Stimulated activated CD4-positive, alpha-beta T cell treated with anti-CD3 and anti-CD28 coated beads, Interleukin-12 subunit alpha, Interleukin-12 subunit beta, amount 100 ng/mL, for 24 hours (primary cell): ENCODE results near the gene SHISA4.
"Not testable (repeated sequence)": the region's sequence is repeated elsewhere in the genome, so short reads cannot be mapped to it uniquely, and the experiment has no call there.

Experiments
- DNase-seq, 2 experiments: peaks; one replicate each; pipeline ENCODE4 v3.0.0-alpha.2; 2020; ENCODE audit warnings: low read depth in 2 of 2

SHISA4 gene

DNA sequence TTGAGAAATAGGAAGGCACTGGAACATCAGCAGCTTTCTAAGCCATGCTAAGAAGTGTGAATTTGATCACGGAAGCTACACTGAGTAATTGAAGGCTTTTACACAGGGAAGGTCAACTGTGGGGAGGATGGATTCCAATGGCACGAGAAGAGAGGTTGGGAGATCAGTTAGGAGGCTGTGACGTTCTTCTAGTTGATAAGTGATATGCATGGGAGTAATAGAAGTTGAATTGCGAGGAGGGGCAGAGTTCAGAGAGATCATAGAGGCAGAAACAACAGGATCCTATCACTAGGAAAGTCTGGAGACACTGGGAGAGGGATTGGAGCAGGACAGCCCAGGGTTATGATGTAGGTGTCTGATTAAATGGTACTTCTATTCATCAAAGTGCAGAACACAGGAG lies 41.4 kb downstream of the SHISA4 start:
- DNase-seq = no peak

DNA sequence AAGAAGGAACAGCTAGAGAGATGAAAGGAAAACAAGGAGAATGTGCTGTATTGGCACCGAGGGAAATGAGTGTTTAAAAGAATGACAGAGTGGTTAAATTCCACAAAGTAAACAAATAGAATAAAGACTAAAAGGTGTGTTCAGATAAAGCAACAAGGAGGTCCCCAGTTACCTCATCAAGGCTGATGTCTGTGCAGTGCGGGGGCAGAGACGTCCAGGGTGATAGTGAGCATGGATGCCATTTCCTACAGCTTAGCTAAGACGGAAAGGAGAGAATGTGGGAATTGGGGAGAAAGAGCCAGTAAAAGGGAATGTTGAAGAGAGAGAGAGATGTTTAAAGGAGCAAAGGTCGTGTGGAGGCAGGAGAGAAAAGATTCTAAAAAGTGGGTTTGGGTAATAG lies 42.1 kb downstream of the SHISA4 start:
- no peak for DNase-seq

DNA sequence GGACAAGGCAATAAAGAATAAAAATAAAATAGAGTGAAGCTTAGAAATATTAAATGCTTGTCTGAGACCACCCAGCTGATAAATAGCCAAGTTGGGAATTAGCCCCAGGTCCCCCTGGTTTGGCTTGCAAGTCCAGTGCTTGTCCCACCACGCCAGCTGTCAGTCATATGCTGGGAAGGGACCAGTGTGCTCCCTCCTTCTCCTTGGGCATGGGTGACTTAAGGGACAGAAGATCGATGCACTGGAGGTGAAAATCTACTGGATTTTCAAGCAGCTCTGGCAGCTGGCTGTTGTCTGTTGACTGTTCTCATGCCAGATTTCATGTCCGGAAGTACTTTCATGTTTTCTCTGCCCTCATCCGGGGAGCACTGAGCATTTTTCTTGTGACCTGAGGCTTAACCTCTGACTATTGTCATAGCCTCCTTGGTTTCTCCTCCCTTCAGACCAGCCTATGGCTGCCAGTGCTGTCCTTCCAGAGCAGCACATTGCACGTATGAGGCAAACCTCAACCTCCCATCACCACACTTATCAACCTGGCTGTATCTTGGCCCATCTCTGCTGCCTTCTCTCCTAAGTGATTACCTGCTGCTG lies 45.2 kb downstream of the SHISA4 start:
- no peak for DNase-seq

DNA sequence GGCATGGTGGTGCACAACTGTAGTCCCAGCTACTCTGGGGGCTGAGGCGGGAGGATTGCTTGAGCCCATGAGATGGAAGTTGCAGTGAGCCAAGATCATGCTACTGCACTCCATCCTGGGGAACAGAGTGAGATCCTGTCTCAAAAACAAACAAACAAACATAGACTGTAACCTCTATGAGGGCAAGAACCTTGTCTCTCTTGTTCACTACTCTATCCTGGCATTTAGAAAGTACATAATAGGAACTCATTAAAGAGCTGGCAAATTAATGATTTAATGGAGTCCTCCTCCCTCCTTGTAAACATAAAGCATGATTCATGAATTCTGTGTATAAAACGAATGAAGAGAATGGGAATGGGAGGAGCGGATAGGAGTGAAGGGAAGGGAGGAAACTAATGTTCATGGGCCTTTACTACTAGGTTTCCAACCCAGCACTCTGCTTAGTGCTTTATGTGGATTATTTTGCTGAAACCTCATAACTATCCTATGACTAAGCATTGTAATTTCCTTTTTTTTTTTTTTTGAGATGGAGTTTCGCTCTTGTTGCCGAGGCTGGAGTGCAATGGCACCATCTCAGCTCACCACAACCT lies 49.0 kb downstream of the SHISA4 start:
- DNase-seq = no peak

DNA sequence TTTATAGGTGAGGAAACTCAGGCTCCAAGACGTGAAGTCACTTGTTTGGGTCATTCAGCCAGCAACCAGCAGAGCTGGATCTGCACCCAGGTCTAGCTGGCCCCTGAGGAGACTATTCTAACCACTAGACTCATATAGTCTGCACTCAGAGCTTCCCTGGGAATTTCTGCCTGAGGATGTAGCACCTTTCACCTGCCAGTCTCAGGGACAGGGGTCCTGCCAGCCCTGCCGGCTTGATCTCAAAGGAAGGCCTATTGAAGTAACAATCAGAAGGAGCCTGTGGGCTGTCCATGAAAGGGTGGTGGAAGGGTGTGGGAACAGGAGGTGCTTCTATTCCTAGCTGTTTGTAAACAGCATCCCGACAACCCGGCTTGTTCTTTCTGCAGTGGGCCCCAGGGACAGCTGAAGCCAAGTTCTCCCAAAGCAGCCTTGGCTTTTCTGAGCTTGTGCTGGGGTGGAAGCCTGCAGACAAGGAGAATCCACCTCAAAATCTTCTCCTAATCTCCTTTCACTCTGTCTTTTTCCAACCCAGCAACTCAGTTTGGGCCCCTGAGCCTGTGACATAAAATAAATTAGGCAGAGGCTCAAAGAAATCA lies 49.8 kb downstream of the SHISA4 start:
- DNase-seq = no peak

DNA sequence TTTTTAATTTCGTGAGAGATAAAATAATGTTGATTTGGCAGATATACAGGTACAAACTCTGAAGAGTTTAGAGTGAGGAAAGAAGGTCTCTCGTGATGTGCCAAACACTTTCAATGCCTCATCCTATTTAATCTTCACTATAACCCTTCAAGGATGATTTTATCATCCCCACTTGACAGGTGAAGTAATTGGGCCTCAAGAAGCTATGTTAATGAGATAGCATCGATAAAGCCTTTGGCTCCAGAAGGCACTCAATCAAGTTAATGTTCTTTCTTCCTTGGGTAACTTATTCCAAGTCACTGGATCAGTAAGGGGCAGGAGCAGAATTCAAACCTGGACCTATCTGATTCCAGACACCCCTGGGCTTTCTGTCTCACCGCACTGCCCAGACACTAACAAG lies 50.5 kb downstream of the SHISA4 start:
- no peak for DNase-seq

DNA sequence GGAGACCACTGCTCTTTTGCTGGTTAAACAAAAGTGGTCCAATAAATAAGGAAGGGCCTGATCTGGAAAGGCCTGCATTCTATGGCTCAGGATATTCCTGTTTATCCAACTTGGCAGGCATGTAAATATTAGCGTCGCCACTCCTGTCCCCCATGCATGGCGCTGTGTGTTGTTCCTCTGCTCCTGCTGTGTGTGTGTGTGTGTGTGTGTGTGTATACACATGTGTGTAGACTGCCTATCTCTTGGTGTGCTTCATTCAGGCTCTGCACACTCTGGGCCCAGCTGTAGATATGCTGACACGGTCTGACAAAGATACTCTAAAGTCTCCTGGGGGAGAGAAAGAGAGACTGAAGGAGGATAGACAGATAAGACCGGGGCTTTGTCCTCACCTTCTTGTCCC lies 50.9 kb downstream of the SHISA4 start:
- DNase-seq = no peak

DNA sequence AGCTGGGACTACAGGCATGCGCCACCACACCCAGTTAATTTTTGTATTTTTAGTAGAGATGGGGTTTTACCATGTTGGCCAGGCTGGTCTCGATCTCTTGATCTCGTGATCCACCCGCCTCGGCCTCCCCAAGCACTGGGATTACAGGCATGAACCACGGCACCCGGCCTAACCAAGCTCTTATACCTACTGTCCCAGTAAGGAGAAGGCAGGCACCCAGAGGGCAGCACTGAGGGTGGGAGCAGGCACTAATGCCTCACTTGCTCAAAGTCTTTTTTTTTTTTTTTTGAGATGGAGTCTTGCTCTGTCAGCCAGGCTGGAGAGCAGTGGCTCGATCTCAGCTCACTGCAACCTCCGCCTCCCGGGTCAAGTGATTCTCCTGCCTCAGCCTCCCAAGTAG lies 51.6 kb downstream of the SHISA4 start:
- not testable (repeated sequence) for DNase-seq

DNA sequence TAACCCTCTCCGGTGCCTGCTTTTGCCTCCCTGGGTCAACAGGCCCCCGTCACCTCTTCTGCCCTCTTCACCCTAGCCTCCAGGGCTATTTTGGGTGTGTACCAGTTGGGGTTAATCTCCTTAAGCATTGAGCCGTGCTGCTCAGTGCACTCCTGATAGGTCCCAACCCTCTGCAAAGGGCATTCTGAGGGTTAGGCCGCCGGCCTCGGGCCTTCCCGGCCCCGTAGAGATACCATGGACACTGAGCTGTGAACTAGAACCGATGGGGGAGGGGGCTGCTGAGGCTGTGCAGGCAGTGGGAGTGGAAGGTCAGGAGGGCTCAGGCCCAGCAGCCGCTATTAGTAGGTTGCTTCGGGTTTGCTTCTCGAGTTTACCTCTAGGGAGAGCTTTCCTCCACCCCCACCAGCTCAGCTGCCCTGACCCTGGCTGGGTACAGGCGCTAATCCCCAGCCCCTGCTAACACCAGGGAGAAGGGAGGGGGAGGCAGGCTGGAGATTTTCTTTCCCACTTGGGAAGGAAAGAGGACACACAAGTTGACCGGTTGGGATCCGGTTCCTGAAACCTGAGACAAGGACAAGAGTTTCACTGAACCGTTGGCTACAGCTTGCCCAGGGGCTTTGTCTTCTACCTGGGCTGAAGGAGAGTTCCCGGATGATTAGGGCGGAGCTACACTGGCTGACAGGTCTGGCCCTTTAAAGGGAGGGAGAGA lies 52.9 kb downstream of the SHISA4 start:
- DNase-seq = no peak

DNA sequence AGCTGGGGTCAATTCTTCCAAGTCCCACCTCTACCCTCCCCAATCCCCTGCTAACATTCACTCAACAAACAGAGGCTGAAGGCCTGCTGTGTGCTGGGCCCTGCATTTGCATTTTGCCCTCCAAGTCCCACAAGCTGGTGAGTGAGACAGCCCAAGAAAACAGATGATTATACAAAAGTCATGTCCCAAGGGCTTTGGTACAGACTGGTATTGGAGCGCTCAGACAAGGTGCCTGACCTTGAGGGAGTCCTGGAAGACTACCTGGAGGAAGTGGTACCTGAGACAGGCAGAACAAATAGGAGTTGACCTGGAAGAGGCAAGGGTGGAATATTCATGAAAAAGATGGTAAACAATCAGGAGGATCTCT lies 53.4 kb downstream of the SHISA4 start:
- DNase-seq = no peak
